Activated CD8-positive, alpha-beta memory T cell treated with anti-CD3 and anti-CD28 coated beads, Interleukin-2, amount 10 ng/mL, durations not matched to agents 7 days and 5 days (primary cell): ENCODE data around the gene EPHB6. TPM values are rescaled to one million over a fixed set of nuclear protein-coding genes. Genes with fewer than 3 reads are reported as not detected.

Source experiments
- ATAC-seq: fragments of 150-1000 bp; cut with Tn5 transposase; one replicate; pipeline ENCODE4 v1.10.0; 2021; ENCODE audit warnings: moderate library complexity
- CTCF ChIA-PET: fragments of 350-600 bp; sonication (Branson Sonifier 250); formaldehyde crosslinking; loops from one replicate; lab custom pipeline; 2021; ENCODE audit warnings: antibody characterized with exemption; lab: Charles Lee
- DNase-seq: peaks from one replicate; pipeline ENCODE4 v3.0.0-alpha.2; 2020
- H3K27ac Mint-ChIP-seq: one replicate; pipeline ENCODE4 v1.8.0; 2021; ENCODE audit warnings: mild to moderate bottlenecking, mixed read lengths
- H3K27me3 Mint-ChIP-seq: one replicate; pipeline ENCODE4 v1.8.0; 2021; ENCODE audit warnings: mixed read lengths
- H3K36me3 Mint-ChIP-seq: one replicate; pipeline ENCODE4 v1.8.0; 2021; ENCODE audit warnings: mild to moderate bottlenecking, mixed read lengths
- H3K4me1 Mint-ChIP-seq: one replicate; pipeline ENCODE4 v1.8.0; 2021; ENCODE audit warnings: mixed read lengths
- H3K4me3 Mint-ChIP-seq: one replicate; pipeline ENCODE4 v1.8.0; 2021; ENCODE audit warnings: mild to moderate bottlenecking, moderate library complexity, mixed read lengths
- H3K9me3 Mint-ChIP-seq: one replicate; pipeline ENCODE4 v1.8.0; 2022; ENCODE audit warnings: low read depth, mixed read lengths
- total RNA-seq, 2 experiments: library from RNA; stranded (reverse); gene quantifications; one replicate each; pipeline ENCODE4 v1.2.3, GENCODE V29; 2021

EPHB6 gene
- total RNA-seq, 2 experiments from 2014 or later: 5.1 to 7.5 TPM

DNA sequence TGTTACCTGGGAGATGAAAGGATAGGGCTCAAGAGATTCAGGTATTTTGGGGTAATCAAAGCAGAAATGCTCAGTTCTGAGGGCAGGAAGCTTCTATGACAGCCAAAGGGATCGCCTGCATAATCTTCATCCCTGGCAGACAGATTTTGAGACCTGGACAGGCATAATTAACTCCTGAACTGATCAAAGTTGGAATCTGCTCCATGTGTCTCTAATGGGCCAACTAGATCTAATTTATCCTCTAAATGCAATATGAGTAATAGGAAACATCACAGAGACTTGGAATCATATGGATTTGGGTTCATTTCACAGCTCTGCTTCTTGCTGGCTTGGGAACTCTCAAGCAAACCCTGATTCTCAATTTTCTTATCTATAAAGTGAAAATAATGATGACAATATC is 41.2 kb upstream of the EPHB6 start:
- H3K4me1 Mint-ChIP-seq: peaks cover 51% of the 10 kb centered on the region
- CTCF ChIA-PET: interaction anchor here (0.8 to 8.4 kb wide), 16 partner anchors 12 to 515 kb away, joined by 3 to 103 read pairs (median 4); partner anchors contain the start of gene EPHB6
- no peak overlapping the region for H3K4me3 Mint-ChIP-seq
- no peak for ATAC-seq
- H3K27ac Mint-ChIP-seq: no peak overlapping the region
- H3K27me3 Mint-ChIP-seq: no peaks in the 10 kb centered on the region
- H3K9me3 Mint-ChIP-seq: no peaks in the 10 kb centered on the region
- no peak for DNase-seq
- no peaks in the 10 kb centered on the region for H3K36me3 Mint-ChIP-seq

DNA sequence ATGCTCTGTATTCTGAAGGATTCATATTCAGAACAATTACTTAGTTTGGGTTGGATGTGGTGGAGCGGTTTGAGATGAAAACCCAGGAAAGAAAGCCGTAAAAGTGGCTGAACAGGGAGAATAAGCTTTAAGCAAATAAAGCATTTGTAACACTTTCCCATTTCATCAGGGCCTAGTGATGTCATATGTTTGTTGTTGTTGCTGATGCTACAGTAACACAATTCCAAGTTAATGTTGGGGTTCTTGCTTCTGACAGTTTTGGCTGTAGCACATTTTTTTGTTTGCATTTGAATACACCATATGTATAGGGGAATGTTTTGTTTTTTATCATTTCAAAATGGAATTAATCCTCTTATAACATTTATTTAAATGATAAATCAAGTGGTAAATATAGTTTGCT is 40.4 kb upstream of the EPHB6 start:
- Mint-ChIP-seq H3K27me3 (peaks cover 5% of the 10 kb centered on the region), H3K4me1 (peaks cover 46% of the 10 kb centered on the region), H3K9me3 (no peaks in the 10 kb centered on the region), H3K27ac (no peak overlapping the region), H3K36me3 (no peaks in the 10 kb centered on the region), H3K4me3 (no peak overlapping the region)
- CTCF ChIA-PET: interaction anchor here (0.7 to 1.8 kb wide), 9 partner anchors 30 to 497 kb away, joined by 3 to 5 read pairs (median 3); no protein-coding TSS in a partner anchor
- ATAC-seq (no peak), DNase-seq (no peak)

DNA sequence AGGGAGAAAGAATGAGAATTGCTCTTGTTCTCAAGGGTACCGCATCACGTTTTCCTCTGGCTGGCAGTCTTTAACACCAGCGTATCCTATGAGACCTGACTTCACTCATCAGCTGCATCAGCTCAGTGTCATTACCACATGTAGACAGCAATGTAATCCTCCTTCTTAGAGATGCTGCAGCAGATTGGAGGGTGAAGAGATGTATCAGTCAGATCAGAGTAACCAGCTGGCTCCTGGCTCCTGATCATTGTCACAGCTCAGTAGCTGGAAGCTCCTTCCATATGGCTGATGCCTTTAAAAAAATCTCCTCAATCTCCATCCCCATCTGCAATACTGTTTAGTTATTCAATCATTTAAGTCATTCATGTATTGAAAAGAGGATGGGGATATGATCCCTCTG is 39.7 kb upstream of the EPHB6 start:
- peaks cover 39% of the 10 kb centered on the region for H3K4me1 Mint-ChIP-seq
- H3K9me3 Mint-ChIP-seq: no peaks in the 10 kb centered on the region
- DNase-seq (no peak), ATAC-seq (no peak)
- no peak overlapping the region for H3K4me3 Mint-ChIP-seq
- CTCF ChIA-PET: interaction anchor here (0.8 to 1.8 kb wide), 7 partner anchors 30 to 355 kb away, joined by 3 to 5 read pairs (median 3); no protein-coding TSS in a partner anchor
- H3K27me3 Mint-ChIP-seq: peaks cover 11% of the 10 kb centered on the region
- H3K27ac Mint-ChIP-seq: no peak overlapping the region
- H3K36me3 Mint-ChIP-seq: no peaks in the 10 kb centered on the region

DNA sequence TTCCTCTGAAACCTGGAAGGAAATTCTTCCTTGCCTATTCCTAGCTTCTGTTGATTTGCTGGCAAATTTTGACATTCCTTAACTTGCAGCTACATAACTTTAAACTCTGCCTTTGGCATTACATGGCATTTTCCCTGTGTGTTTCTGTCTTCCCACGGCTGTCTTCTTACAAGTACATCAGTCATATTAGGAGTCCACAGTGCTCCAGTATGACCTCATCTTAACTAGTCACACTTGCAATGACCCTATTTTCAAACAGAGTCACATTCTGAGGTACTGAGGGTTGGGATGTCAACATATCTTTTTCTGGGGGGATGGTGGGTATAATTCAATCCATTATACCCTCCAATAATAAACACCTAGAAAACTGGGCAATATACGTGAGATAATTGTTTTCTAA is 37.4 kb upstream of the EPHB6 start:
- Mint-ChIP-seq H3K9me3 (no peaks in the 10 kb centered on the region), H3K4me1 (peaks cover 18% of the 10 kb centered on the region), H3K27me3 (peaks cover 28% of the 10 kb centered on the region), H3K4me3 (no peak overlapping the region), H3K27ac (no peak overlapping the region), H3K36me3 (no peaks in the 10 kb centered on the region)
- CTCF ChIA-PET: interaction anchor here (1.6 to 2.0 kb wide), 4 partner anchors 35 to 493 kb away, joined by 3 to 5 read pairs (median 4); no protein-coding TSS in a partner anchor
- DNase-seq: no peak
- ATAC-seq: no peak

DNA sequence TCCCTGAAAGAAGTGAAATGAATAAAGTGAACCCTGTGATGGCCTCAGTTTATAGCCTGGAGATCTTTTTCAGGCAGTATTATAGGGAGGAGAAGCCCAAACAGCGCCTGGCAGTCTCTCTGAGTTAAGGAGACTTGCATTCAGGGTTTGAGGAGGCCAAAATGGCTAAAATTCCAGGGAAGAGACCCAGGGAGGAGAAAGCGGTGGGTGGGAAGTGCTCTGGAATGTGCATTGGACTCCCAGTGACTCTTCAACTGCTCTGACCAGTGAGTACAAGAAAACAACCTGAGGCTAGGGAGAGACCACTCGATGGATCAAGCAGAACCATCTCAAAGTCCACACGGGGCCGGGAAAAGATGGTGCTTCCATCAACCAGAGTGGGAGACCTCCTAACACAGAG is 35.3 kb upstream of the EPHB6 start:
- CTCF ChIA-PET: interaction anchor here (1.4 to 1.9 kb wide), 3 partner anchors 16 to 396 kb away, joined by 3 to 5 read pairs (median 5); no protein-coding TSS in a partner anchor
- H3K9me3 Mint-ChIP-seq: peaks cover 2% of the 10 kb centered on the region

DNA sequence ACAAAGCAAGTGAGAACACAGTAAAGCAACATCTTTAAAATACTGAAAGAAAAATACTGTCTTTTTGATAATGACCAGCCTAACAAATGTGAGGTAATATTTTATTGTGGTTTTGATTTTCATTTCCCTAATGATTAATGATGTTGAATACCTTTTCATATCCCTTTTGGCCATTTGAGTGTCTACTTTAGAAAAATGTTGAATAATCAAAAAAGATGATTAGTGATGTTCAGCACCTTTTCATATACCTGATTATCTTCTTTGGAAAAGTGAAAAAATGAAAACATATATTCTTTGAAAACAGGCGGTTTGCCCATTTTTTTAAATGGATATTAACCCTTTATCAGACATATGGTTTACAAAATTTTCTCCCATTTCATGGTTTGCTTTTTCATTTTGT is 32.2 kb upstream of the EPHB6 start:
- Mint-ChIP-seq H3K9me3 (peaks cover 5% of the 10 kb centered on the region), H3K4me3 (no peak overlapping the region), H3K27ac (no peak overlapping the region), H3K27me3 (peaks cover 56% of the 10 kb centered on the region), H3K4me1 (peaks cover 8% of the 10 kb centered on the region), H3K36me3 (peaks cover 5% of the 10 kb centered on the region)
- ATAC-seq (no peak), DNase-seq (no peak)
- CTCF ChIA-PET: no interaction called here

More for the DNA sequence above, 35.3 kb upstream of the EPHB6 start:
- H3K27me3 Mint-ChIP-seq: peaks cover 42% of the 10 kb centered on the region
- ATAC-seq (no peak), DNase-seq (no peak)
- H3K36me3 Mint-ChIP-seq: peaks cover 2% of the 10 kb centered on the region
- H3K27ac Mint-ChIP-seq: no peak overlapping the region
- H3K4me3 Mint-ChIP-seq: no peak overlapping the region
- peaks cover 8% of the 10 kb centered on the region for H3K4me1 Mint-ChIP-seq

DNA sequence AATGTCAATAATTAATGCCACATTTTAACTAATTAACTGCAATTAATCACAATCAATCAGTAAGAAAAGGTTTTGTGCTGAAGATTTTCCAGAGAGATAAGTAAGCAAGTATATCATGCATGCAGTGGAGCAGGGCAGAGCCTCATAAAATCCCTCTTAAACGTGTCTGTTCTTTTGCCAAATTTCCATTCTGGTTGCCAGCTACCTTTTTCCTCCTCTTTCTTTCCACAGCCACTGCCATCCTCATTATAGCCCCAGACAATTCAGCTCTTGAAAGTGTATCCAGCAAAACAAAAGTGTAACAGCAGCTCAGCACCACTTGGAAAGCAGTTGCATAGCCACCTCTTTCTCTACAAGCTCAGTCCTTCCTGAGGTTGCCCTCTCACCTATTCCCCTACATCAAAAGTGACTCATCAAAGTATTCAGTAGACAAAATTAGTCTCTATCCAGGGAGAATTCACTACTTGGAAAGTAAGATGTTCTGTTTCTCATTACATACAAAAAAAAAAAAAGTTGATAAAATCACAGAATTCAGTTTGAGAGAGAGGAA is 26.9 kb upstream of the EPHB6 start:
- DNase-seq (no peak), ATAC-seq (no peak)
- no peak overlapping the region for H3K27ac Mint-ChIP-seq
- CTCF ChIA-PET: interaction anchor here (0.7 to 1.1 kb wide), 4 partner anchors 26 to 387 kb away, joined by 3 read pairs; no protein-coding TSS in a partner anchor
- H3K4me3 Mint-ChIP-seq: no peak overlapping the region
- H3K27me3 Mint-ChIP-seq: peaks cover 31% of the 10 kb centered on the region
- peaks cover 5% of the 10 kb centered on the region for H3K36me3 Mint-ChIP-seq
- H3K9me3 Mint-ChIP-seq: peaks cover 5% of the 10 kb centered on the region
- H3K4me1 Mint-ChIP-seq: peaks cover 14% of the 10 kb centered on the region

DNA sequence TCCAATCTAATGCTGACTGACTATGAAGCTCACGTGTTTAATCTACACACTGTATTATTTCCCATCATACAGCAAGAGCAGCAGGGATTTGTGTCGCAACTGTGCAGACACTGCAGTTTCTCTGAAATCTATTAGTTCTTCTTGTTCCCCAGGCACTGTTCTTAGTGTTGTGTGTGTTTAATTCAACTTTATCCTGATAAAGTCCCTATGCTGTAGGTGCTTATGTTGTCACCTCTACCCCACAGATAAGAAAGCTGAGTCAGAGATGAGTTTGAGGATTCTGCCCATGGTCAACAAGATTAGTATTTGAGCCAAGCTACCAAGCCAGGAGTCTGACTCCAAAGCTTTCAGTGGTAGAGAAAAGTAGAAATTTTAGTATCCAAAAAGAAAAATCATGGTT is 22.5 kb upstream of the EPHB6 start:
- DNase-seq: no peak
- Mint-ChIP-seq H3K4me1 (peaks cover 19% of the 10 kb centered on the region), H3K4me3 (no peak overlapping the region), H3K36me3 (no peaks in the 10 kb centered on the region), H3K27ac (no peak overlapping the region), H3K27me3 (peaks cover 8% of the 10 kb centered on the region), H3K9me3 (no peaks in the 10 kb centered on the region)
- no peak for ATAC-seq
- CTCF ChIA-PET: interaction anchor here (0.6 to 0.9 kb wide), 4 partner anchors 19 to 22 kb away, joined by 3 read pairs; no protein-coding TSS in a partner anchor

DNA sequence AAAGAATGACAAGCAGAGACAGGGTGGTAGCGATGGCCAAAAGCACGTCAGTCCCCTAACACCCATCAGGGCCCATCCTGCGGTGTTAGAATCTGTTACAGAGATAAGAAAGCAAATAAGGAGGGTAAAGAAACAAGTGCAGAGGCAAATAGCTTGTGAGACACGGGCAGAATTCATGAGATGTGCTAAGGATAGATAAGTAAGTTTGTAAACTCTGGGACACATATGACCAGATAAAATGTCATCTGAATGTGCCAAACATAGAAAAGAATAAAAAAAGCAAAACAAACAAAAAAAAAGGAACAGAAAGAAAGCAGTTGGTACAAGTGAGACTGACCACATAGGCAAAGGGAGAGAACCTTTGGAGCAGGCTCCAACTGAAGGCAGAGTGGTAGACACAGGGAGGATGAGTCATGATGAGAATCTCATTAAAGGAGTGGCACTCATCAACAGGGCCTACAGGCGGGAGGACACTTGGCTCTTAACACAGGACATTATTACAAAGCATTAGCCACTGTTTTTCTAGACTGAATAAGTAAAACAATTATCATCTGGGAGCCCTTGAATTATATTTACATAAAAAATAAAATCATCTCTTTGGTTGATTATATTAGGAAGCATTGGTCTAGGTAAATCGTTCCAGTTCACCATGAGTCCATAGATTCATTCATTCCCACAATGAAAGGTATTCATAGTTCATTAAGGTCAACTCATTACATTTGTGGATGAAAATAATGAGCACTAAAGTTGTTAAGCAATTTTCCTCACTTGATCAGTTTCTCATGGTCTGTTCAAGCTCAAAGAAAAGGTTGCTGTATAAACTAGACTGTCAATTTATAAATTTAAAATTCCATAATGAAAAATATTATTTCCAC is 21.5 kb upstream of the EPHB6 start:
- no peak for ATAC-seq
- Mint-ChIP-seq H3K9me3 (no peaks in the 10 kb centered on the region), H3K4me1 (peaks cover 19% of the 10 kb centered on the region), H3K4me3 (no peak overlapping the region), H3K27ac (no peak overlapping the region), H3K36me3 (no peaks in the 10 kb centered on the region), H3K27me3 (peaks cover 4% of the 10 kb centered on the region)
- CTCF ChIA-PET: no interaction called here
- DNase-seq: no peak

DNA sequence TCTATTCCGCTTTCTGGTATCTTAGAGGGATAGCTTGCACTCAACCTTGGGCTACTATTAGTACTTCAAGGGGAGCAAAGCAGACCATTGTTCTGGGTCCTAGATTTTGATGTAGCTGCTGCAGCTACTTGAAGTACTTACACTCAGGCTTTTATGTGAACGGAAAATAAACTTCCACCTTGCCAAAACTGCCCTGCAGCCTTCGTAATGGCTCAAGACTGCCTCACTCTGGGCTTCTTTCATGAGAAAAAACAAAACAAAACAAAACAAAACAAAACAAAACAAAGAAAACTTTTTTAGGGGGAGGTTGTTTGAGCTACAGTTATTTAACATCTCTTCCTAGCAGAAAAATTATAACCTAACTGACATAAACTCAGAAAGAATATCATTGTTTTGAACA is 19.4 kb upstream of the EPHB6 start:
- CTCF ChIA-PET: interaction anchor here (0.8 to 2.0 kb wide), 7 partner anchors 17 to 380 kb away, joined by 3 to 8 read pairs (median 4); no protein-coding TSS in a partner anchor
- no peaks in the 10 kb centered on the region for H3K36me3 Mint-ChIP-seq
- no peak for DNase-seq
- no peak for ATAC-seq
- H3K4me3 Mint-ChIP-seq: no peak overlapping the region
- no peaks in the 10 kb centered on the region for H3K9me3 Mint-ChIP-seq
- peaks cover 19% of the 10 kb centered on the region for H3K4me1 Mint-ChIP-seq
- no peak overlapping the region for H3K27ac Mint-ChIP-seq
- H3K27me3 Mint-ChIP-seq: peaks cover 3% of the 10 kb centered on the region

DNA sequence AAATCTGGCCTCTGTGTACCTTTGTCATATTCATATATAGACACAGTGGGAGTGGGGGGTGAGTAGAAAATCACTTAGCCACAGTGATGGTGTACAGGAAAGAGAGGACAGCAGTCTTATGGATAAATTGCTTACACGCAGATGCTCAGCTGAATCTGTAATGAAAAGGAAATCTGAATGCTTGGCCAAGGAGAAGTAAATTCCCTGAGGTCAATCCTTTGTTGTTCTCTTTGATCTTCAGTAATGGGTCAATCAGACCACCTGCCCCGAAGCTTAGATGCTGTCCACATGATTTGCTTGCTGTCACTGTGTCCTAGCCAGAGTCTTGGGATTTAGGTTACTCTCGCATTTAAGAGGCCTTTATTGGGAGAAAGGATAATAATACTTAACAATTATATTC is 18.4 kb upstream of the EPHB6 start:
- no peak for DNase-seq
- no peak overlapping the region for H3K4me3 Mint-ChIP-seq
- peaks cover 3% of the 10 kb centered on the region for H3K27me3 Mint-ChIP-seq
- CTCF ChIA-PET: interaction anchor here (1.2 to 2.0 kb wide), 5 partner anchors 18 to 379 kb away, joined by 3 to 8 read pairs (median 4); no protein-coding TSS in a partner anchor
- H3K27ac Mint-ChIP-seq: no peak overlapping the region
- no peaks in the 10 kb centered on the region for H3K9me3 Mint-ChIP-seq
- ATAC-seq: no peak
- peaks cover 13% of the 10 kb centered on the region for H3K4me1 Mint-ChIP-seq
- H3K36me3 Mint-ChIP-seq: no peaks in the 10 kb centered on the region

DNA sequence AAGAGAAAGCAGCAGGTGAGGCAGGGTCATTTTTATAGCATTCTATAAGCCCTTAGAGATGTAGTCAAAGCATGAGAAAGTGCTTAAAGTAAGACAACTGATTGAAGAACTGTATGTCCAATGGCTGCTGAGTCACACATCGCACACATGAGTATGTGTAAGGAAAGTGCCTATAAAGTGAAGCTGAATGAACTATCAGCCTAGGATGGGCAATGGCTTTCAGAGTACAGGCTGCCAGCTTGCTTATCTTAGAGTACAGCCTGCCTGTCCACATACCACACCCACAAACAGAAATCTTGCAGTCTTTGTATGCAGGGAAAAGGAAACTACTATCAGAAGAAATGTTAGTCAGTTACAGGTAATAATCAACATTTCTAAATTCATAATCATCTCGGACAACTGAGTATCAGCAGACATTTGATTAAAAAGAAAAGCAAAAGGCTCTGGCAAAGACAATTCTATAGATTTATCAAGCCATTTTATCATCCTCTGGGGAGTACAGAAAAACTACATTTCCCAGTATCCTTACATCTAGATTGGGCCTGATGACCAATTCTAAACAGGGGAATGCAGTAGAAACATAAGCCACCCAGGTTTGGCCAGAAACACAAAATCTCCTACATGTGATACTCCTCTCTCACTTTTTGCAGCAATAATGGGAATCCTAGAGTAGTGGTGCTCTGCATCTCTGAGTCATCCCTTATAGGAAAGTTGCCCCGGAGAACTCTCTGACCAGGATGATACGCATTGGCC is 16.2 kb upstream of the EPHB6 start:
- peaks cover 8% of the 10 kb centered on the region for H3K4me1 Mint-ChIP-seq
- H3K9me3 Mint-ChIP-seq: no peaks in the 10 kb centered on the region
- DNase-seq (no peak), ATAC-seq (no peak)
- peaks cover 8% of the 10 kb centered on the region for H3K27me3 Mint-ChIP-seq
- no peaks in the 10 kb centered on the region for H3K36me3 Mint-ChIP-seq
- CTCF ChIA-PET: interaction anchor here (1.3 kb wide), 1 partner anchor 28 kb away, joined by 5 read pairs; no protein-coding TSS in a partner anchor
- no peak overlapping the region for H3K27ac Mint-ChIP-seq
- no peak overlapping the region for H3K4me3 Mint-ChIP-seq
